Stimulated activated CD4-positive, alpha-beta T cell treated with anti-CD3 and anti-CD28 coated beads, Interleukin-15, amount 100 ng/mL, for 48 hours (primary cell): ENCODE results near the gene UMPS.
A peak's percentile ranks its signal among the peaks of the same experiment; 100 is the strongest.
"Not testable (repeated sequence)": the region's sequence is repeated elsewhere in the genome, so short reads cannot be mapped to it uniquely, and the experiment has no call there.

ENCODE experiments used
- DNase-seq, 2 donors: peaks; one replicate each; pipeline ENCODE4 v3.0.0-alpha.2; 2020; ENCODE audit warnings: low read depth in 2 of 2

Gene UMPS

GRCh38 chr3:124707223-124707622, 23.0 kb upstream of the UMPS start:
- not testable (repeated sequence) for DNase-seq

- DNase-seq: no peak
These were observed 22.6 kb upstream of the UMPS start for GRCh38 chr3:124707656-124708062.

- DNase-seq: no peak
These were observed 15.9 kb upstream of the UMPS start for GRCh38 chr3:124714223-124714853.

GRCh38 chr3:124722589-124722988, 7.7 kb upstream of the UMPS start:
- DNase-seq: no peak

- DNase-seq: no peak
These were observed 667 bp downstream of the UMPS start for GRCh38 chr3:124730941-124731297.

- no peak for DNase-seq
These were observed 1.5 kb downstream of the UMPS start for GRCh38 chr3:124731760-124732159.

- no peak for DNase-seq
These were observed 10.8 kb downstream of the UMPS start for GRCh38 chr3:124741027-124741426.

GRCh38 chr3:124745756-124746155, 15.5 kb downstream of the UMPS start:
- DNase-seq: no peak

- no peak for DNase-seq
These were observed 17.1 kb downstream of the UMPS start for GRCh38 chr3:124747111-124747981.

- DNase-seq: no peak
These were observed 18.4 kb downstream of the UMPS start for GRCh38 chr3:124748560-124749198.

- not testable (repeated sequence) for DNase-seq
These were observed 19.6 kb downstream of the UMPS start for GRCh38 chr3:124749877-124750276.

- no peak for DNase-seq
These were observed 21.2 kb downstream of the UMPS start for GRCh38 chr3:124751501-124751900.

- no peak for DNase-seq
These were observed 21.8 kb downstream of the UMPS start for GRCh38 chr3:124752051-124752450.

GRCh38 chr3:124757926-124758325, 27.7 kb downstream of the UMPS start:
- not testable (repeated sequence) for DNase-seq

GRCh38 chr3:124758851-124759635, 28.8 kb downstream of the UMPS start:
- DNase-seq: no peak

- no peak for DNase-seq
These were observed 29.6 kb downstream of the UMPS start for GRCh38 chr3:124759666-124760401.

GRCh38 chr3:124760601-124761000, 30.3 kb downstream of the UMPS start:
- DNase-seq: no peak

GRCh38 chr3:124761250-124761796, 31.1 kb downstream of the UMPS start:
- peak; percentile 32 to 67 for DNase-seq

GRCh38 chr3:124761935-124762660, 31.8 kb downstream of the UMPS start:
- DNase-seq: no peak

GRCh38 chr3:124762661-124763011, 32.4 kb downstream of the UMPS start:
- DNase-seq: no peak
